ENCODE results near the gene STRN4. TPM values are rescaled to one million over a fixed set of nuclear protein-coding genes. Genes with fewer than 3 reads are reported as not detected.
"Not testable (repeated sequence)": the region's sequence is repeated elsewhere in the genome, so short reads cannot be mapped to it uniquely, and the experiment has no call there.

The STRN4 gene
- total RNA-seq, 1 experiment from 2014 or later = 83.9 TPM

- no peak for DNase-seq (ENCODE audit: low read depth)
These were observed 26.1 kb upstream of the STRN4 start for GRCh38 chr19:46772170-46773017.

GRCh38 chr19:46768746-46769145 is 22.5 kb upstream of the STRN4 start:
- not testable (repeated sequence) for DNase-seq (ENCODE audit: low read depth)

GRCh38 chr19:46766569-46767317 is 20.5 kb upstream of the STRN4 start:
- no peak for DNase-seq (ENCODE audit: low read depth)

- no peak for DNase-seq (ENCODE audit: low read depth)
These were observed 18.6 kb upstream of the STRN4 start for GRCh38 chr19:46764817-46765291.

- DNase-seq (ENCODE audit: low read depth) = no peak
These were observed 16.1 kb upstream of the STRN4 start for GRCh38 chr19:46762245-46762890.

- no peak for DNase-seq (ENCODE audit: low read depth)
These were observed 15.2 kb upstream of the STRN4 start for GRCh38 chr19:46761418-46761831.

GRCh38 chr19:46760897-46761296 is 14.6 kb upstream of the STRN4 start:
- DNase-seq (ENCODE audit: low read depth) = peak; percentile 52

GRCh38 chr19:46760363-46760762 is 14.1 kb upstream of the STRN4 start:
- no peak for DNase-seq (ENCODE audit: low read depth)

GRCh38 chr19:46759817-46760333 is 13.6 kb upstream of the STRN4 start:
- DNase-seq (ENCODE audit: low read depth) = peak; percentile 91

GRCh38 chr19:46759206-46759605 is 13.0 kb upstream of the STRN4 start:
- no peak for DNase-seq (ENCODE audit: low read depth)

- DNase-seq (ENCODE audit: low read depth) = no peak
These were observed 10.3 kb upstream of the STRN4 start for GRCh38 chr19:46756544-46756888.

GRCh38 chr19:46755853-46756543 is 9.7 kb upstream of the STRN4 start:
- DNase-seq (ENCODE audit: low read depth) = no peak

- DNase-seq (ENCODE audit: low read depth) = no peak
These were observed 9.0 kb upstream of the STRN4 start for GRCh38 chr19:46755077-46755852.

GRCh38 chr19:46753420-46754155 is 7.3 kb upstream of the STRN4 start:
- DNase-seq (ENCODE audit: low read depth) = peak; percentile 31

- peak; percentile 50 for DNase-seq (ENCODE audit: low read depth)
These were observed 2.3 kb upstream of the STRN4 start for GRCh38 chr19:46748325-46749109.

GRCh38 chr19:46745521-46746280 is 549 bp downstream of the STRN4 start, which contains the start of gene FKRP:
Gene FKRP (plus strand): TSS chr19:46746057. CDS start chr19:46755451, 9,394 bp downstream.
- no peak for DNase-seq (ENCODE audit: low read depth)

- no peak for DNase-seq (ENCODE audit: low read depth)
These were observed 1.2 kb downstream of the STRN4 start for GRCh38 chr19:46745030-46745429.
